GM23338 (cell line): Measurements from ENCODE around the gene KIRREL3.

Source experiments
- CTCF ChIP-seq, 2 experiments: fragments of 200-600 bp in 1 of 2; sonication (generic) in 1 of 2; conservative IDR thresholded peaks; 2 replicates each; pipeline versions ENCODE4 v1.5.1 to v1.6.1; 2016 to 2017; ENCODE audit warnings: antibody characterized with exemption in 2 of 2, low read depth in 2 of 2, mild to moderate bottlenecking in 2 of 2, moderate library complexity in 1 of 2
- ETS1 ChIP-seq: IDR thresholded peaks from 2 replicates; pipeline ENCODE4 v1.6.1; 2016; ENCODE audit warnings: antibody characterized with exemption
- EZH2 ChIP-seq: fragments of 200-600 bp; sonication (generic); IDR thresholded peaks from one replicate; pipeline ENCODE4 v1.8.0; 2017; ENCODE audit warnings: antibody characterized with exemption, mild to moderate bottlenecking, low read depth; ENCODE audit not compliant: unreplicated experiment
- POLR2AphosphoS5 ChIP-seq: IDR thresholded peaks from 2 replicates; pipeline ENCODE4 v1.6.1; 2016; ENCODE audit warnings: antibody characterized with exemption, low read depth
- REST ChIP-seq: IDR thresholded peaks from one replicate; pipeline ENCODE4 v1.6.1; 2018; ENCODE audit warnings: antibody characterized with exemption; ENCODE audit not compliant: unreplicated experiment

- TF ChIP-seq CTCF (conservative IDR thresholded peaks at IDR 0.05; ENCODE audit: low read depth in 2 of 2) = no peak
- TF ChIP-seq POLR2AphosphoS5 = no peak
- TF ChIP-seq EZH2 = no peak
- no peak for TF ChIP-seq ETS1
- no peak for TF ChIP-seq REST
Observed at GRCh38 chr11:126663749-126664592, 336.6 kb downstream of the KIRREL3 start.
